HG02938 (cell line): Measurements from ENCODE around the gene PDSS1.

Experiments
- ATAC-seq: cut with Tn5 transposase; IDR thresholded peaks from one replicate; pipeline ENCODE4 v1.9.1; 2021; ENCODE audit warnings: mild to moderate bottlenecking, moderate library complexity; ENCODE audit not compliant: unreplicated experiment

PDSS1 gene

GRCh38 chr10:26792758-26793495 is 95.4 kb downstream of the PDSS1 start:
- no peak for ATAC-seq
